Measurements from ENCODE around the gene BBOF1. TPM values are rescaled to one million over a fixed set of nuclear protein-coding genes. Genes with fewer than 3 reads are reported as not detected.

Gene BBOF1
- total and polyA plus RNA-seq, 2 donors (not counting 3 experiments of a cell fraction or from before 2014, with no cell fraction given) = 0.63 to 2.3 TPM

DNA sequence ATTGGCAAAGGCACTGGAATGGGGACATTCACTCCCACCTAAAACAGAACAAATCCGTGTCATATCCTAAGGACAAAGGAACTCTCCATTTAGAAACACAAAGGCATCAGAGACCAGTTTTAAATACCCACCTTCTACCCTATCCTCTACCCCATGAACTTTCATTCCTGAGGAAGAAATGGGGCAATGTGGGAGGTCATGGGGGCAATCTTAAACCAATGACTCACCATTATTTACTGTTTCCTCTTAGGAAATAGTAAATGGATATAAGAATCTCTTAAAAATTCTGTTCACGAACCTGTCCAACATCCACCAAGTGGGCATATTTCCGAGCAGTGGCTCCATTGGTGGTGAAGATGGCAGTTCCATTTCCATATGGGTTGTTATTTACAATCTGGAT lies 45.7 kb downstream of the BBOF1 start:
- POLR2A ChIA-PET = no interaction called here

DNA sequence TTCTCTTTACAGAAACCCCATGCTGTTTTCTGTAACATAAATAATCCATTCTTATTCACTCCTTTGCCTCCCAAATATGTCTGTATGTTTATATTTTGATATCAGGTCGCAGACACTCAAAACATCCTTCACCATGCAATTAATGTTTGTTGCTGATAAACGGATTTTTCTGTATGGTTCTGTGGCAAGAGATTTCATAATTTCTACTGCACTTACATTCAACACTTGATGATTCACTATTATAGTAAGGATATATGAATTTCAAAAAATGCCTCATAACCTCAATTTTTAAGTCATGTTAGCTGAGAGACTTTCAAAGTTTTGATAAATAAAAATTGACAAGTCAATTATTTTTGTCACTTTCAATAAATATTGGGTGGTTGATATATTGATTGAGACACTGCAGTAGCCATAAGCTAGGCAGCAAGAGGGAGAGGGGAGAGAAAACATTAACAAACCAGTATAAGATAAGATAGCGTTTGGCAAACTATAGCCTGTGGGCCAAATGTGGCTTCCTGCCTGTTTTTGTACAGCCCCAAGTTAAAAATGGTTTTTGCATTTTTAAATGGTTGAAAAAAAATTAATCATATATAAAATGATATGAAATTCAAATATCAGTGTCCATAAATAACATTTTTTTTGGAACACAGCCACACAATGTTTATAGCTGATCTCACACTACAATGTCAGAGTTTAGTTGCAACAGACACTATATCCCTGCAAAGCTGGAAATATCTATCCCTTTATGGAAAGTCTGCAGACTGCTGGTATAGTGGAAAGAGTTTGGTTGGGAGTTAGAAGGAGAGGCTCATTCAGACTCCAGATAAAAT lies 46.8 kb downstream of the BBOF1 start:
- no peaks in the 10 kb centered on the region for H3K9me1 ChIP-seq (replicated peaks; ENCODE audit: control insufficient read depth, extremely low read depth, insufficient read depth, low read length)
- CTCF ChIA-PET = interaction anchor here (1.5 kb wide), 1 partner anchor 18 kb away, joined by 7 read pairs; the partner anchor contains the start of gene ALDH6A1
- POLR2A ChIA-PET = no interaction called here
- H3K9me3 ChIP-seq (replicated peaks; ENCODE audit: control insufficient read depth, insufficient read depth, low read length) = no peaks in the 10 kb centered on the region
- H3K4me3 ChIP-seq (replicated peaks in 1 of 3; ENCODE audit: insufficient read depth in 1 of 3, low read depth in 1 of 3, low read length in 3 of 3) = no peak overlapping the region
- TF ChIP-seq EZH2 (IDR thresholded peaks at IDR 0.05; ENCODE audit: borderline replicate concordance, low read depth, low read length, severe bottlenecking) = no peak
- no peak for TF ChIP-seq FOS (IDR thresholded peaks at IDR 0.05; ENCODE audit: borderline replicate concordance, insufficient read depth, low read length)
- TF ChIP-seq, protein P1, sequence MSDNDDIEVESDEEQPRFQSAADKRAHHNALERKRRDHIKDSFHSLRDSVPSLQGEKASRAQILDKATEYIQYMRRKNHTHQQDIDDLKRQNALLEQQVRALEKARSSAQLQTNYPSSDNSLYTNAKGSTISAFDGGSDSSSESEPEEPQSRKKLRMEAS (IDR thresholded peaks at IDR 0.05; ENCODE audit: insufficient read depth, insufficient read length) = no peak
- TF ChIP-seq, protein P2, sequence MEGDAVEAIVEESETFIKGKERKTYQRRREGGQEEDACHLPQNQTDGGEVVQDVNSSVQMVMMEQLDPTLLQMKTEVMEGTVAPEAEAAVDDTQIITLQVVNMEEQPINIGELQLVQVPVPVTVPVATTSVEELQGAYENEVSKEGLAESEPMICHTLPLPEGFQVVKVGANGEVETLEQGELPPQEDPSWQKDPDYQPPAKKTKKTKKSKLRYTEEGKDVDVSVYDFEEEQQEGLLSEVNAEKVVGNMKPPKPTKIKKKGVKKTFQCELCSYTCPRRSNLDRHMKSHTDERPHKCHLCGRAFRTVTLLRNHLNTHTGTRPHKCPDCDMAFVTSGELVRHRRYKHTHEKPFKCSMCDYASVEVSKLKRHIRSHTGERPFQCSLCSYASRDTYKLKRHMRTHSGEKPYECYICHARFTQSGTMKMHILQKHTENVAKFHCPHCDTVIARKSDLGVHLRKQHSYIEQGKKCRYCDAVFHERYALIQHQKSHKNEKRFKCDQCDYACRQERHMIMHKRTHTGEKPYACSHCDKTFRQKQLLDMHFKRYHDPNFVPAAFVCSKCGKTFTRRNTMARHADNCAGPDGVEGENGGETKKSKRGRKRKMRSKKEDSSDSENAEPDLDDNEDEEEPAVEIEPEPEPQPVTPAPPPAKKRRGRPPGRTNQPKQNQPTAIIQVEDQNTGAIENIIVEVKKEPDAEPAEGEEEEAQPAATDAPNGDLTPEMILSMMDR (IDR thresholded peaks at IDR 0.05; ENCODE audit: extremely low read depth in 1 of 2, insufficient read depth in 1 of 2, low read depth in 1 of 2, low read length in 2 of 2) = no peak
- TF ChIP-seq POLR2AphosphoS5 (IDR thresholded peaks at IDR 0.05; ENCODE audit: insufficient read depth, low read depth, low read length) = no peak
- TF ChIP-seq POLR2A (IDR thresholded peaks at IDR 0.05; ENCODE audit: low read depth, low read length) = no peak
- no peak for TF ChIP-seq MYC (IDR thresholded peaks at IDR 0.05; ENCODE audit: low read depth, low read length)
- TF ChIP-seq JUN (IDR thresholded peaks at IDR 0.05; ENCODE audit: borderline replicate concordance, insufficient read depth, insufficient read length, low read depth) = no peak
- TF ChIP-seq GATA2 (IDR thresholded peaks at IDR 0.05; ENCODE audit: insufficient read depth, insufficient read length, low read depth, low read length) = no peak
- no peaks in the 10 kb centered on the region for H3K79me2 ChIP-seq (ENCODE audit: control insufficient read depth, insufficient read depth, low read length)
- no peak for FAIRE-seq
- intact Hi-C loops (cut with micrococcal nuclease) = loop anchor here (1.0 kb wide), 1 partner anchor 18 kb away; the partner anchor contains the start of genes ALDH6A1 and LIN52
- H3K4me2 ChIP-seq (ENCODE audit: insufficient read depth, low read length) = peak overlapping the region; percentile 70
- H2AFZ ChIP-seq (ENCODE audit: low read depth, low read length) = no peak overlapping the region
- BruUV-seq (replicated peaks) = no TSS peak
- peak; percentile 39 for DNase-seq (ENCODE audit: low read depth, low spot score)
- peaks cover 30% of the 10 kb centered on the region for H3K4me1 ChIP-seq (ENCODE audit: control insufficient read depth, extremely low read depth, insufficient read depth, low read length)
- H3K9ac ChIP-seq (replicated peaks; ENCODE audit: extremely low read depth, insufficient read depth, low read length) = no peak overlapping the region
- H3K36me3 ChIP-seq (ENCODE audit: control insufficient read depth in 2 of 2, extremely low read depth in 1 of 2, insufficient read depth in 2 of 2, low read length in 2 of 2) = peaks cover 0 to 2% of the 10 kb centered on the region in 2 experiments
- no peak overlapping the region for H3K27ac ChIP-seq (ENCODE audit: insufficient read depth, low read depth, low read length)
- no peaks in the 10 kb centered on the region for H3K27me3 ChIP-seq (ENCODE audit: control insufficient read depth in 2 of 2, insufficient read depth in 2 of 2, low read length in 2 of 2)
- dilution Hi-C loops (cut with MboI; ENCODE audit: extremely low pct_ligation_motif_present, low sequenced_read_pairs) = no loop called here
- H4K20me1 ChIP-seq (replicated peaks; ENCODE audit: control insufficient read depth, extremely low read depth, insufficient read depth, low read length) = no peaks in the 10 kb centered on the region

More for the DNA sequence above, 45.7 kb downstream of the BBOF1 start:
- Histone ChIP-seq H3K9me3 (replicated peaks; ENCODE audit: control insufficient read depth, insufficient read depth, low read length) (no peaks in the 10 kb centered on the region), H3K4me1 (ENCODE audit: control insufficient read depth, extremely low read depth, insufficient read depth, low read length) (peaks cover 30% of the 10 kb centered on the region), H3K9me1 (replicated peaks; ENCODE audit: control insufficient read depth, extremely low read depth, insufficient read depth, low read length) (no peaks in the 10 kb centered on the region), H3K4me2 (ENCODE audit: insufficient read depth, low read length) (peak overlapping the region; percentile 70), H4K20me1 (replicated peaks; ENCODE audit: control insufficient read depth, extremely low read depth, insufficient read depth, low read length) (no peaks in the 10 kb centered on the region), H3K27me3 (ENCODE audit: control insufficient read depth in 2 of 2, insufficient read depth in 2 of 2, low read length in 2 of 2) (no peaks in the 10 kb centered on the region), H3K36me3 (ENCODE audit: control insufficient read depth in 2 of 2, extremely low read depth in 1 of 2, insufficient read depth in 2 of 2, low read length in 2 of 2) (no peaks in the 10 kb centered on the region), H2AFZ (ENCODE audit: low read depth, low read length) (no peak overlapping the region), H3K79me2 (ENCODE audit: control insufficient read depth, insufficient read depth, low read length) (no peaks in the 10 kb centered on the region), H3K9ac (replicated peaks; ENCODE audit: extremely low read depth, insufficient read depth, low read length) (no peak overlapping the region), H3K27ac (ENCODE audit: insufficient read depth, low read depth, low read length) (peak overlapping the region; percentile 21), H3K4me3 (replicated peaks in 1 of 3; ENCODE audit: insufficient read depth in 1 of 3, low read depth in 1 of 3, low read length in 3 of 3) (peak overlapping the region in 1 of 3 experiments; percentile 8)
- DNase-seq (ENCODE audit: low read depth, low spot score) = peak; percentile 57
- intact Hi-C loops (cut with micrococcal nuclease) = no loop called here
- CTCF ChIA-PET = interaction anchor here (0.6 to 0.9 kb wide), 3 partner anchors 13 to 752 kb away, joined by 3 read pairs; no protein-coding TSS in a partner anchor
- BruUV-seq (replicated peaks) = no TSS peak
- TF ChIP-seq JUN (IDR thresholded peaks at IDR 0.05; ENCODE audit: borderline replicate concordance, insufficient read depth, insufficient read length, low read depth) (peak; percentile 50), MYC (IDR thresholded peaks at IDR 0.05; ENCODE audit: low read depth, low read length) (no peak), POLR2A (IDR thresholded peaks at IDR 0.05; ENCODE audit: low read depth, low read length) (no peak)
- dilution Hi-C loops (cut with MboI; ENCODE audit: extremely low pct_ligation_motif_present, low sequenced_read_pairs) = no loop called here
- peak; percentile 37 for FAIRE-seq

All from endothelial cell of umbilical vein (primary cell).